Measurements from ENCODE around the gene SDF4.

- TF ChIP-seq ZNF384 (IDR thresholded peaks at IDR 0.05) (no peak), FOXM1 (IDR thresholded peaks at IDR 0.05; ENCODE audit: borderline replicate concordance) (no peak)
These were observed 9.2 kb upstream of the SDF4 start for GRCh38 chr1:1240822-1241587.
